Keratinocyte (primary cell): ENCODE results near the gene TRPV5.

Experiments
- EZH2 ChIP-seq: IDR thresholded peaks from one replicate; pipeline ENCODE4 v1.6.1; 2012; ENCODE audit warnings: inconsistent platforms, mild to moderate bottlenecking, low read length, moderate library complexity
- TF ChIP-seq, protein P1 (sequence below), 3 experiments: IDR thresholded peaks in 1 of 3; conservative IDR thresholded peaks in 1 of 3; optimal IDR thresholded peaks in 1 of 3; 2 replicates in 2 of 3; 3 replicates in 1 of 3; pipeline versions ENCODE3 to v1.5.1; 2011; ENCODE audit warnings: low read length in 3 of 3, mild to moderate bottlenecking in 3 of 3, moderate library complexity in 2 of 3, control low read depth in 1 of 3, inconsistent platforms in 1 of 3; ENCODE audit not compliant: insufficient read depth in 2 of 3; ENCODE audit errors: extremely low read depth in 1 of 3

DNA sequence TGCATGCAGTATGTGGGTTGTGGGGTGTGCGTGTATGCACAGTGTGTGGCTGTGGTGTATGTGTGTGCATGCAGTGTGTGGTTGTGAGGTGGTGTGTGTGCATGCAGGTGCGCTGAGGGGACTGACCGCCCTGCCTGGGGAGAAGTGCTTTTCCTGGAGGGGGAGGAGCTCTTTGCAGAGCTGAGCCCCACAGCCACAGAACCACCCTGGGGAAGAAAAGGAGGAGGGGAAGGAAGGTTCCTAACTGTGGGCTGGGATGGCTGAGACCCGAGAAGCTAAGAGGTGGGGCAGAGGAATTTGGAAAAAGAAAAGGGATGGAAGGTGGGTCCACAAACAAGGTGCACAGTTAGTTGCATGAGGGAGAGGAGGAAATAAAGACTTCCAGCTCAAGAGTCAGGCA lies at the start of gene TRPV5:
- TF ChIP-seq, protein P1, sequence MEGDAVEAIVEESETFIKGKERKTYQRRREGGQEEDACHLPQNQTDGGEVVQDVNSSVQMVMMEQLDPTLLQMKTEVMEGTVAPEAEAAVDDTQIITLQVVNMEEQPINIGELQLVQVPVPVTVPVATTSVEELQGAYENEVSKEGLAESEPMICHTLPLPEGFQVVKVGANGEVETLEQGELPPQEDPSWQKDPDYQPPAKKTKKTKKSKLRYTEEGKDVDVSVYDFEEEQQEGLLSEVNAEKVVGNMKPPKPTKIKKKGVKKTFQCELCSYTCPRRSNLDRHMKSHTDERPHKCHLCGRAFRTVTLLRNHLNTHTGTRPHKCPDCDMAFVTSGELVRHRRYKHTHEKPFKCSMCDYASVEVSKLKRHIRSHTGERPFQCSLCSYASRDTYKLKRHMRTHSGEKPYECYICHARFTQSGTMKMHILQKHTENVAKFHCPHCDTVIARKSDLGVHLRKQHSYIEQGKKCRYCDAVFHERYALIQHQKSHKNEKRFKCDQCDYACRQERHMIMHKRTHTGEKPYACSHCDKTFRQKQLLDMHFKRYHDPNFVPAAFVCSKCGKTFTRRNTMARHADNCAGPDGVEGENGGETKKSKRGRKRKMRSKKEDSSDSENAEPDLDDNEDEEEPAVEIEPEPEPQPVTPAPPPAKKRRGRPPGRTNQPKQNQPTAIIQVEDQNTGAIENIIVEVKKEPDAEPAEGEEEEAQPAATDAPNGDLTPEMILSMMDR (optimal IDR thresholded peaks at IDR 0.05 in 1 of 3, IDR thresholded peaks at IDR 0.05 in 1 of 3, conservative IDR thresholded peaks at IDR 0.05 in 1 of 3; ENCODE audit: extremely low read depth in 1 of 3, insufficient read depth in 2 of 3, low read length in 3 of 3), result no peak
- no peak for TF ChIP-seq EZH2
